IPS-20b (cell line): ENCODE data around the gene DAPK1.

ENCODE experiments used
- H3K27ac ChIP-seq: one replicate; pipeline ENCODE4 v1.5.1; 2013; ENCODE audit warnings: low read length
- H3K27me3 ChIP-seq: 2 replicates; pipeline ENCODE4 v1.6.1; 2013; ENCODE audit warnings: mild to moderate bottlenecking, low read length, inconsistent platforms; ENCODE audit not compliant: insufficient read depth
- H3K36me3 ChIP-seq: 2 replicates; pipeline ENCODE4 v1.6.1; 2013; ENCODE audit warnings: low read depth, mild to moderate bottlenecking, inconsistent platforms, low read length, moderate library complexity; ENCODE audit not compliant: insufficient read depth
- H3K4me1 ChIP-seq: 2 replicates; pipeline ENCODE4 v1.6.1; 2013; ENCODE audit warnings: mild to moderate bottlenecking, control low read depth, inconsistent platforms, low read length, moderate library complexity; ENCODE audit not compliant: insufficient read depth
- H3K4me3 ChIP-seq: 2 replicates; pipeline ENCODE4 v1.5.1; 2013; ENCODE audit warnings: mild to moderate bottlenecking, low read length, inconsistent platforms
- H3K9ac ChIP-seq: 2 replicates; pipeline ENCODE4 v1.6.1; 2013; ENCODE audit warnings: low read depth, mild to moderate bottlenecking, inconsistent platforms, low read length, moderate library complexity
- H3K9me3 ChIP-seq: 2 replicates; pipeline ENCODE4 v1.6.1; 2013; ENCODE audit warnings: mild to moderate bottlenecking, low read depth, low read length, inconsistent platforms; ENCODE audit not compliant: insufficient read depth

The DAPK1 gene

GRCh38 chr9:87696641-87697040 is 199.0 kb downstream of the DAPK1 start:
- H3K27ac ChIP-seq, result no peak overlapping the region
- H3K27me3 ChIP-seq, result no peaks in the 10 kb centered on the region
- H3K36me3 ChIP-seq, result peaks cover 65% of the 10 kb centered on the region
- H3K9ac ChIP-seq, result no peak overlapping the region
- no peaks in the 10 kb centered on the region for H3K4me1 ChIP-seq
- no peak overlapping the region for H3K4me3 ChIP-seq
- no peaks in the 10 kb centered on the region for H3K9me3 ChIP-seq

- Histone ChIP-seq H3K9ac (no peak overlapping the region), H3K27me3 (no peaks in the 10 kb centered on the region), H3K4me1 (no peaks in the 10 kb centered on the region), H3K27ac (no peak overlapping the region), H3K4me3 (no peak overlapping the region), H3K36me3 (peaks cover 76% of the 10 kb centered on the region), H3K9me3 (no peaks in the 10 kb centered on the region)
Measured at GRCh38 chr9:87698069-87698809, 200.6 kb downstream of the DAPK1 start.

- H3K36me3 ChIP-seq, result peaks cover 92% of the 10 kb centered on the region
- H3K27me3 ChIP-seq, result no peaks in the 10 kb centered on the region
- H3K9ac ChIP-seq, result no peak overlapping the region
- H3K9me3 ChIP-seq, result no peaks in the 10 kb centered on the region
- no peak overlapping the region for H3K4me3 ChIP-seq
- no peak overlapping the region for H3K27ac ChIP-seq
- no peaks in the 10 kb centered on the region for H3K4me1 ChIP-seq
Measured at GRCh38 chr9:87699835-87700234, 202.2 kb downstream of the DAPK1 start.

- no peak overlapping the region for H3K27ac ChIP-seq
- no peaks in the 10 kb centered on the region for H3K9me3 ChIP-seq
- peaks cover 90% of the 10 kb centered on the region for H3K36me3 ChIP-seq
- H3K4me1 ChIP-seq, result no peaks in the 10 kb centered on the region
- no peak overlapping the region for H3K4me3 ChIP-seq
- H3K9ac ChIP-seq, result no peak overlapping the region
- H3K27me3 ChIP-seq, result no peaks in the 10 kb centered on the region
Measured at GRCh38 chr9:87701491-87701890, 203.8 kb downstream of the DAPK1 start.

GRCh38 chr9:87701931-87702421 is 204.3 kb downstream of the DAPK1 start:
- H3K9me3 ChIP-seq, result no peaks in the 10 kb centered on the region
- H3K4me1 ChIP-seq, result no peaks in the 10 kb centered on the region
- H3K27ac ChIP-seq, result no peak overlapping the region
- H3K4me3 ChIP-seq, result no peak overlapping the region
- H3K27me3 ChIP-seq, result no peaks in the 10 kb centered on the region
- no peak overlapping the region for H3K9ac ChIP-seq
- peaks cover 90% of the 10 kb centered on the region for H3K36me3 ChIP-seq

GRCh38 chr9:87702921-87703320 is 205.3 kb downstream of the DAPK1 start:
- Histone ChIP-seq H3K36me3 (peaks cover 89% of the 10 kb centered on the region), H3K9ac (no peak overlapping the region), H3K27ac (no peak overlapping the region), H3K4me1 (no peaks in the 10 kb centered on the region), H3K27me3 (no peaks in the 10 kb centered on the region), H3K9me3 (no peaks in the 10 kb centered on the region), H3K4me3 (no peak overlapping the region)

GRCh38 chr9:87703636-87704276 is 206.1 kb downstream of the DAPK1 start:
- Histone ChIP-seq H3K4me3 (no peak overlapping the region), H3K4me1 (no peaks in the 10 kb centered on the region), H3K27ac (no peak overlapping the region), H3K27me3 (no peaks in the 10 kb centered on the region), H3K36me3 (peaks cover 88% of the 10 kb centered on the region), H3K9ac (no peak overlapping the region), H3K9me3 (no peaks in the 10 kb centered on the region)

GRCh38 chr9:87704342-87704741 is 206.7 kb downstream of the DAPK1 start:
- no peaks in the 10 kb centered on the region for H3K4me1 ChIP-seq
- no peaks in the 10 kb centered on the region for H3K27me3 ChIP-seq
- peaks cover 88% of the 10 kb centered on the region for H3K36me3 ChIP-seq
- no peak overlapping the region for H3K9ac ChIP-seq
- H3K4me3 ChIP-seq, result no peak overlapping the region
- H3K9me3 ChIP-seq, result no peaks in the 10 kb centered on the region
- H3K27ac ChIP-seq, result no peak overlapping the region

- Histone ChIP-seq H3K9ac (no peak overlapping the region), H3K4me1 (no peaks in the 10 kb centered on the region), H3K27me3 (no peaks in the 10 kb centered on the region), H3K4me3 (no peak overlapping the region), H3K9me3 (no peaks in the 10 kb centered on the region), H3K36me3 (peaks cover 72% of the 10 kb centered on the region), H3K27ac (no peak overlapping the region)
Measured at GRCh38 chr9:87706066-87706739, 208.5 kb downstream of the DAPK1 start.

GRCh38 chr9:87707805-87708506 is 210.3 kb downstream of the DAPK1 start:
- H3K9me3 ChIP-seq, result no peaks in the 10 kb centered on the region
- H3K27ac ChIP-seq, result no peak overlapping the region
- no peaks in the 10 kb centered on the region for H3K27me3 ChIP-seq
- no peak overlapping the region for H3K4me3 ChIP-seq
- H3K4me1 ChIP-seq, result no peaks in the 10 kb centered on the region
- no peak overlapping the region for H3K9ac ChIP-seq
- H3K36me3 ChIP-seq, result peaks cover 58% of the 10 kb centered on the region

- Histone ChIP-seq H3K36me3 (peaks cover 52% of the 10 kb centered on the region), H3K9me3 (no peaks in the 10 kb centered on the region), H3K27me3 (no peaks in the 10 kb centered on the region), H3K9ac (no peak overlapping the region), H3K4me3 (no peak overlapping the region), H3K27ac (no peak overlapping the region), H3K4me1 (no peaks in the 10 kb centered on the region)
Measured at GRCh38 chr9:87708546-87708945, 210.9 kb downstream of the DAPK1 start.
